Choroid plexus epithelial cell (primary cell): ENCODE measurements around the gene ACACA.

ENCODE experiments used
- DNase-seq: peaks from one replicate; pipeline ENCODE4 v3.0.0-alpha.2; 2010; ENCODE audit warnings: low read depth
- H3K4me3 ChIP-seq: 2 replicates; pipeline ENCODE4 v1.5.1; 2011; ENCODE audit warnings: low read depth, mild to moderate bottlenecking, control low read depth, low read length, moderate library complexity
- TF ChIP-seq, protein P1 (sequence below): conservative IDR thresholded peaks from 2 replicates; pipeline ENCODE4 v1.5.1; 2011; ENCODE audit warnings: low read depth, mild to moderate bottlenecking, control low read depth, inconsistent platforms, low read length, moderate library complexity

ACACA gene

DNA sequence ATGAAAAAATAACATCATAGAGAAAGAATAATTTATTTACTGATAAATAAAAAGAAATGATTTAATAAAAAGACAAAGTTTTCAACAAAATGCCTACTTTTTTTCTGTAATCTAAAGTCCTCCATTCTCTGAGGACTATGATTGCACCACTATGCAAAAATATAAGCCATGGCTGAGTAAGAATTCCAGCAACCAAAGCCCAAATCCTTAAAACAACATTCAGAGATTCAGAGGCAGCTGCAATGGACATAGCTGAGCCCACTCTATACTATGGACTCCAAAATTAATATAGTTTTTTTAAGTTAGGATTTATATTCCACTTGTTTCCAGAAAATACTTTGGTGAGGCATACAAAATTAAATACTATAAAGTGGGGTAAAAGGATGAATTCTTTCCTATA lies 200.3 kb downstream of the ACACA start:
- no peak overlapping the region for H3K4me3 ChIP-seq
- TF ChIP-seq, protein P1, sequence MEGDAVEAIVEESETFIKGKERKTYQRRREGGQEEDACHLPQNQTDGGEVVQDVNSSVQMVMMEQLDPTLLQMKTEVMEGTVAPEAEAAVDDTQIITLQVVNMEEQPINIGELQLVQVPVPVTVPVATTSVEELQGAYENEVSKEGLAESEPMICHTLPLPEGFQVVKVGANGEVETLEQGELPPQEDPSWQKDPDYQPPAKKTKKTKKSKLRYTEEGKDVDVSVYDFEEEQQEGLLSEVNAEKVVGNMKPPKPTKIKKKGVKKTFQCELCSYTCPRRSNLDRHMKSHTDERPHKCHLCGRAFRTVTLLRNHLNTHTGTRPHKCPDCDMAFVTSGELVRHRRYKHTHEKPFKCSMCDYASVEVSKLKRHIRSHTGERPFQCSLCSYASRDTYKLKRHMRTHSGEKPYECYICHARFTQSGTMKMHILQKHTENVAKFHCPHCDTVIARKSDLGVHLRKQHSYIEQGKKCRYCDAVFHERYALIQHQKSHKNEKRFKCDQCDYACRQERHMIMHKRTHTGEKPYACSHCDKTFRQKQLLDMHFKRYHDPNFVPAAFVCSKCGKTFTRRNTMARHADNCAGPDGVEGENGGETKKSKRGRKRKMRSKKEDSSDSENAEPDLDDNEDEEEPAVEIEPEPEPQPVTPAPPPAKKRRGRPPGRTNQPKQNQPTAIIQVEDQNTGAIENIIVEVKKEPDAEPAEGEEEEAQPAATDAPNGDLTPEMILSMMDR = no peak
- DNase-seq = no peak

DNA sequence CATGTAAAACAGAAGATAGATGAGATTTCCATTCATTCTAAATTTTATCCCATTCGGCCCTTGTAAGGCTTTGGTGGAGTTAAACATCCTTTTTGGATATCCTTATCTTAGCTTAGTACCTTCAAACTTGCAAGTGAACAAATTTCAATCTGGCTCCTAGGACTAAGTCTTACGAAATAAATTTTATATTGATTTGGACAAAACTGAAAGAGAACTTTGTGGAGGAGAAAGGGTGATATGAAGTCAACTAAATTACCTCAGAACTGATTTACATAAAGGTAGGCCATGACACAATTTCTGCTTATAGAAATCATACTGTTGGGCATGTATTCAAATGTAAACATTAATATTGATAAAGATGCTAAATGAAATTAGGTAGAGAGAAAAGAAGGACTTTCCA lies 206.1 kb downstream of the ACACA start:
- H3K4me3 ChIP-seq = no peak overlapping the region
- TF ChIP-seq, protein P1 = no peak
- no peak for DNase-seq

DNA sequence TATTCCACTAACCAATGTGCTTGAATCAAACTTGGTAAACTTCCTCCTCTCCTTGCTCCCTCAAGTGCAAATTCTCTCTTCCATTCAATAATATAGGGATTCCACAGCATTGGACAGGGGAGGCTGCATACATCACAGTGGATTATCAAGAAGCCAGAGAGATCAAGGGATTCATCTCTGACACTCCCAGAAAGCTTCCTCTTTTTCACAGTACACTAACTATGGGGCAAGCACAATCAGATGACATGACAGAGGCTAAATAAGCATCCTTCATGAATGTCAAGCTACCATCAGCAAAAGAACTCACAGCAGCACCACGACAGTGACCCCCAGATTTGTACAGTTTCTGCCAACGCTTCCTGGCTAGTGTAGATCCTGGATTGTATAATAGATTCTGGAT lies 209.3 kb downstream of the ACACA start:
- H3K4me3 ChIP-seq = no peak overlapping the region
- no peak for DNase-seq
- TF ChIP-seq, protein P1 = no peak

DNA sequence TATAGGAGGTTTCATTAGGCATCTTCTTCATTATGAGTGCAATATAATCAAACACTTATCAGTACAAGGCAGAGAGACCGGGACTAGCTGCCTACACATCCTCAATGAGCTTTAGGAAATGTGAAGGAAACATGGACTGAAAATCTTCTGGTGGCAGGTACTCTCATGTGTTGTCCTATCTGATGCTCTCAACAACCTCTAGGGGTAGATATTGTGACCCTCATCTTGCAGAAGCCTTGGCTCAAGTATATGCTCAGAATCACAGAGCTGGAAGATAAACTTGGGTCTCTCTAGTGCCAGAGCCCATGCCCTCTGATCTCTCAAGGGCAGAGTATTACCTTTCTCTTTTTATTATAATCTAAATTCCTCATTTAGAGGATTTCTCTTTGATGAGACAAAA lies 212.4 kb downstream of the ACACA start:
- no peak overlapping the region for H3K4me3 ChIP-seq
- TF ChIP-seq, protein P1 = no peak
- DNase-seq = no peak

DNA sequence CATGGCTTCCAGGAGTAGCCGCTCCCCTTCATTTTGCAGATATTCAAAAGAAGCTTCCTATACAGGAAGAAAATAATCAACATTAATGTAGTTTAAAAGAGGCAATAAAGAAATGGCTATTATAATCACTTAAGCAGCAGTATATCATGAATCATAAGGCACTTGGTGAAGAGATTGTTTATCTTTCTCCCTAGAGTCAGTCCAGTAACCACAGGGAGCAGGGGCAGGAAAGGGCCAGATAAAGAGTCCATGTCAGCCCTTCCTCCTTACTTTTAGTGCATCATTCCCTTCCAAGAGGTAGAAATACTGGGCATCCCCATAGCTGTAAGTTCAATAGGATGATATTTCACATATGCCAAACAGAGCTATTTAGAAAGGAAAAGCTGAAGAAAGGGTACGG lies 215.4 kb downstream of the ACACA start:
- H3K4me3 ChIP-seq = no peak overlapping the region

DNA sequence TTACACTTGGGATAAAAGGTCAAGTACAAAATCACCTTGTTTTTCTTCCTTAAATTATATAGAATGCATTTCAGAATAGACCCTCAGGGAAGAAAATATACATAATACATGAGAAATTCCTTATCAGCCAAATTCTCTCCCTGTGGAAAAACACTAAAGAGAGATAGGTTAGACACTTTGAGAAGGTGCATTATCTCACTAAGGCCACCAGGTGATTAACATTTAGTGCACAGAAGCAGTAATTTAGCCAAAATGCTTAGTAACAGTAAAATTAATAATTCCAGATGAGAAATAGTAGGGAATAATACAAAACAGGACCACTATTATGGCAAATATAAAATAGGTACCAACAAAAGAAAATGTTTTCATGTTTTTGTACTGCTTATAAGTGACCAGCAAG lies 216.1 kb downstream of the ACACA start:
- no peak overlapping the region for H3K4me3 ChIP-seq
- no peak for DNase-seq
- TF ChIP-seq, protein P1 = no peak

More for the DNA sequence above, 215.4 kb downstream of the ACACA start:
- DNase-seq = peak; percentile 55
- TF ChIP-seq, protein P1 = no peak

DNA sequence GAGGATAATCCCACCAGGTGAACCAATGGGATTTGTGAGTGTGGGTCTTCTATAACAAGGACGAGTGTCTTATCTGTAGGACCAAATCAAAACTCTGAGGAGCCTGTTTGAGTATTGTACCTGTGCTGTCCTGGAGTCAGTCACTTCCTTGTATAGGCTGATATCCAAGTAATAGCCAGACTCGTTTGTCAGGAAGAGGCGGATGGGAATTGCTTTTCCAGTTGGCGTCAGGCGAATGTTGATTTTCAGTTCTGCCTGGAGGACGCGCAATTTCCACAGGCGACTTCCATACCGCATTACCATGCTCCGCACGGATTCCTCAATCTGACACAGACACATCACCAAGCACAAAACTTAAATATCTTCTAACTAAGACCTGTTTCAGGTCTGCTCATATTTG lies 218.5 kb downstream of the ACACA start:
- no peak overlapping the region for H3K4me3 ChIP-seq
- TF ChIP-seq, protein P1 = no peak
- no peak for DNase-seq
